Measurements from ENCODE around the gene FOXP1. TPM values are rescaled to one million over a fixed set of nuclear protein-coding genes. Genes with fewer than 3 reads are reported as not detected.
A peak's percentile ranks its signal among the peaks of the same experiment; 100 is the strongest.

FOXP1 gene
- total RNA-seq, 1 experiment from 2014 or later = 75.3 TPM

GRCh38 chr3:71401695-71402231 lies 181.8 kb downstream of the FOXP1 start:
- Histone ChIP-seq H2BK12ac (ENCODE audit: insufficient read length, low read depth, low read length) (no peak overlapping the region), H3K4ac (ENCODE audit: low read depth, low read length) (no peak overlapping the region), H2AFZ (ENCODE audit: low read length) (no peak overlapping the region), H3K27ac (ENCODE audit: insufficient read length, low read depth, low read length) (no peak overlapping the region), H3K23me2 (ENCODE audit: insufficient read length, low read depth, low read length, poor library complexity, severe bottlenecking) (no peaks in the 10 kb centered on the region), H2AK5ac (ENCODE audit: insufficient read length, low read length) (no peak overlapping the region), H2BK120ac (ENCODE audit: low read depth, low read length, poor library complexity, severe bottlenecking) (no peak overlapping the region), H2BK5ac (ENCODE audit: insufficient read length, low read length) (no peak overlapping the region), H4K8ac (replicated peaks; ENCODE audit: insufficient read length, low read depth, low read length) (no peak overlapping the region), H2BK20ac (ENCODE audit: low read depth, low read length, poor library complexity, severe bottlenecking) (no peak overlapping the region), H3K14ac (ENCODE audit: insufficient read depth, low read length) (no peak overlapping the region), H3K4me1 (ENCODE audit: insufficient read depth, low read length) (no peaks in the 10 kb centered on the region), H3K23ac (ENCODE audit: insufficient read length, low read depth, low read length) (no peak overlapping the region), H2BK15ac (ENCODE audit: low read depth, low read length) (no peak overlapping the region), H4K91ac (ENCODE audit: insufficient read length, low read depth, low read length) (no peak overlapping the region), H4K5ac (ENCODE audit: insufficient read length, low read depth, low read length) (no peak overlapping the region), H3K56ac (ENCODE audit: insufficient read length, low read depth, low read length) (no peak overlapping the region), H3K4me2 (ENCODE audit: insufficient read depth, insufficient read length, low read length) (no peak overlapping the region), H3K79me2 (ENCODE audit: insufficient read depth, low read length) (no peaks in the 10 kb centered on the region), H3T11ph (ENCODE audit: low read length) (no peak overlapping the region), H3K9ac (ENCODE audit: extremely low read depth, insufficient read length, low read length) (no peak overlapping the region), H3K79me1 (ENCODE audit: insufficient read depth, low read depth, low read length, poor library complexity, severe bottlenecking) (no peaks in the 10 kb centered on the region), H3K9me3 (ENCODE audit: control insufficient read depth, low read depth, low read length) (no peaks in the 10 kb centered on the region), H3K18ac (ENCODE audit: insufficient read length, low read depth, low read length) (no peak overlapping the region), H3K27me3 (ENCODE audit: insufficient read depth, low read length) (no peaks in the 10 kb centered on the region), H4K20me1 (ENCODE audit: control insufficient read depth, insufficient read depth, insufficient read length) (no peaks in the 10 kb centered on the region)
- Mint-ChIP-seq H3K4me1 (peaks cover 8 to 11% of the 10 kb centered on the region in 2 experiments), H3K4me3 (no peak overlapping the region), H3K27me3 (ENCODE audit: low read depth) (no peaks in the 10 kb centered on the region), H3K9me3 (no peaks in the 10 kb centered on the region), H3K36me3 (ENCODE audit: insufficient read depth in 1 of 3, low read depth in 3 of 3) (no peaks in the 10 kb centered on the region), H3K27ac (peak overlapping the region in 1 of 3 experiments; percentile 46; a peak in 1 of 7 replicates)
- TF ChIP-seq, protein P1, sequence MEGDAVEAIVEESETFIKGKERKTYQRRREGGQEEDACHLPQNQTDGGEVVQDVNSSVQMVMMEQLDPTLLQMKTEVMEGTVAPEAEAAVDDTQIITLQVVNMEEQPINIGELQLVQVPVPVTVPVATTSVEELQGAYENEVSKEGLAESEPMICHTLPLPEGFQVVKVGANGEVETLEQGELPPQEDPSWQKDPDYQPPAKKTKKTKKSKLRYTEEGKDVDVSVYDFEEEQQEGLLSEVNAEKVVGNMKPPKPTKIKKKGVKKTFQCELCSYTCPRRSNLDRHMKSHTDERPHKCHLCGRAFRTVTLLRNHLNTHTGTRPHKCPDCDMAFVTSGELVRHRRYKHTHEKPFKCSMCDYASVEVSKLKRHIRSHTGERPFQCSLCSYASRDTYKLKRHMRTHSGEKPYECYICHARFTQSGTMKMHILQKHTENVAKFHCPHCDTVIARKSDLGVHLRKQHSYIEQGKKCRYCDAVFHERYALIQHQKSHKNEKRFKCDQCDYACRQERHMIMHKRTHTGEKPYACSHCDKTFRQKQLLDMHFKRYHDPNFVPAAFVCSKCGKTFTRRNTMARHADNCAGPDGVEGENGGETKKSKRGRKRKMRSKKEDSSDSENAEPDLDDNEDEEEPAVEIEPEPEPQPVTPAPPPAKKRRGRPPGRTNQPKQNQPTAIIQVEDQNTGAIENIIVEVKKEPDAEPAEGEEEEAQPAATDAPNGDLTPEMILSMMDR (conservative IDR thresholded peaks at IDR 0.05) = no peak
- no CpG with 5 or more reads among the region's 12 CpGs for WGBS (ENCODE audit: extremely low coverage, insufficient read length, low lambda C conversion rate)
- no peak for DNase-seq

Data from H9 (cell line).